NCI-H748 (cell line): ENCODE results near the gene CRHR1.

ENCODE experiments used
- DNase-seq: peaks from one replicate; lab custom pipeline; 2025; ENCODE audit not compliant: unreplicated experiment; lab: John Stamatoyannopoulos, UW

The CRHR1 gene

DNA sequence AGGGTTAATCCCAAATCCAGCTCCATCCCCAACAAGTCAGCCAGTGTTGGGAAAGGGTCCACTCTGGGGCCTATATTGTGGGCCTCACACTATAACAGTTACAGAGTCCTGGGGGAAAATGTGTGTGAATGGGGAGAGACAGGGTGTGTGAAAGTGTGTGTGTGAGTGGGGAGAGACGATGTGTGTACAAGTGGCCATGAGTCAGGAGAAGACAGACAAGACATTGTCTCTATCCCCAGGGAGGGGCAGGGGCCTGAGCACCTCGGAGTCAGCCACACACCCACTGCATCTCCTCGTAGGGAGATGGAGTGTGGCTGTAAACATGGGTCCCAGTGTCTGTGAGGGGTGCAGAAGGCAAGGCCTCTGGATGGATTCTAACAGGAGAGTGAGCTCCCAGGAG lies 2.9 kb downstream of the CRHR1 start:
- no peak for DNase-seq

DNA sequence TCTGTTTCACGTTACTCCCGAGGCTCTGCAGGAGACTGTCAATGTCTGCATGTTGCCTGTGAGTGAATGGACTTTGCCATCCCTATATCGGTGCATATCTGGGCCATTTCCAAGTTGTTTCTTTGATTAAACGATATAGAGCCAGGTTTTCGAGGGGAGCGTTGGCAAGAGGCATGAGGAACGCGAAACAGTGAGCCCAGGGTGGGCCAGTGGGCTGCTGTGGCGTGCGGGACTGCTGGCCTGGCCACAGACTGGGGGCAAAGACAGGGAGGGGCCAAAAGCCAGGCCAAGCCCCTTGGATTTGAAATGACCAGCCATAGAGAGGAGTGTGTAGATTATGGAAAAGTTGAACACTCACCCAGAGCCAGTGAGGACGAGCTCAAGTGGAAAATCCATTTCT lies 3.5 kb downstream of the CRHR1 start:
- DNase-seq, result no peak

DNA sequence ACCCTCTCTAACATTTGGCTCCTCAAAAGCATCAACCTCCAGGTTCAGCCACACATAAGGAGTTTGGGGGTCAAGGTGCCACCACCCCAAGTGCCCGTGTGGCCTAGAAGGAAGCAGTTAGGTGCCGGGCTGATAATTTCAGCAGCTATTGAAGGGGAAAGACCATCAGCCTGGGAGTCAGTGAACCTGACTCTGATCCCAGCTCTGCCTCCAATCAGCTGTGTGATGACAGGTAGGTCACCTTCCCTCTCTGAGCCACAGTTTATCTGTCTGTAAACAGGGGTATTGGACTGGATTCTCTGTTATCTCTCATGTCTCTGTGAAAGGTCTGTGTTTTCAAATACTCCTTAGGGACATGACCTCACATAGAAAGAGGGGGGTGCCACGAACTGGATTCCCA lies 3.9 kb downstream of the CRHR1 start:
- DNase-seq, result no peak

DNA sequence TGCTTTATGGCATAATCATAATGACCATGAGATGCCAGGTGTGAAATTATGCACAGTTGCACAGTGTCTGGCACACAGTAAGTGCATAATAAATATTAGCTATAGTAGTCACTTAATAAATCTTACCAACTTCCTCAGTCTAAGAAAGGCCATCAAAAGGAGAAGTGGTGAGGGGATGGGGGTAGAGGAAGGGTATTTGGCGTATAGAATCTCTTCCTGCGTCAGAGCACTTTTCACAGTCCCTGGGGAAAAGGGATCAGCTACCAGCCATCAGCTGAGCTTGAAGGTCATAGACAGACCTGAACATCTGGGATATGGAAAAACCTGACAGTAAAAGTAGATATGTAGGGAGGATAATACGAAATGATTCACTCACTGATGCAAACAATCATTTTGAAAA lies 5.8 kb downstream of the CRHR1 start:
- DNase-seq, result no peak

DNA sequence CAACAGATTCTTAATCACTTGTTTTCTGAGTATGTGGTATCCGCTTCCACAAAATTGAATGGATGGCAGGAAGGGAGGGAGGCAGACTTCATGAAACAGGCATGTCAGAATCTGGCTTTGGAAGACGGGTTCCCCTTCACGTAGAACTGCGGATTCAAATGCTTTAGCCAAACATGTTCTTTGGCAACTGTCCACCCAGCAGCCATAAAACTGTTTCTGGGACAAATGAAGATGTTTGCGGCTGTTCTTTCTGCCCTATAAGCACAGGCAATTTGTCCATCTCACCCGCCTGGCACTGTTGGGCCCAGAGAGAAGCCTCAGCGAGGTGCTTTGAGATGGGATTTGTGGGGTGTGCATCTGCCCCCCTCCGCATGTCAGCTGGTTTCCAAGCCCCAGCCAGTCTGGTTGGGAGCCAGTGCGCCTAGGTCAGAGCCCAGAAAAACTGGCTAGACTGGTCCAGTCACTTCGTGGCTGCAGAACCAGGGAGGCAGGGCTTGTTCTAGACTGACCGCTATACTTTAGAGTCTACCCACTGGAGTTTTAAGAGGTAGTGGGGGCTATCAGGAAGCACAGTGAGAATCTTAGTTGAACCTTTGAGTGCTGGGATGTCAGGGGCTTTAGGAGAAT lies 6.3 kb downstream of the CRHR1 start:
- peak; percentile 23 for DNase-seq

DNA sequence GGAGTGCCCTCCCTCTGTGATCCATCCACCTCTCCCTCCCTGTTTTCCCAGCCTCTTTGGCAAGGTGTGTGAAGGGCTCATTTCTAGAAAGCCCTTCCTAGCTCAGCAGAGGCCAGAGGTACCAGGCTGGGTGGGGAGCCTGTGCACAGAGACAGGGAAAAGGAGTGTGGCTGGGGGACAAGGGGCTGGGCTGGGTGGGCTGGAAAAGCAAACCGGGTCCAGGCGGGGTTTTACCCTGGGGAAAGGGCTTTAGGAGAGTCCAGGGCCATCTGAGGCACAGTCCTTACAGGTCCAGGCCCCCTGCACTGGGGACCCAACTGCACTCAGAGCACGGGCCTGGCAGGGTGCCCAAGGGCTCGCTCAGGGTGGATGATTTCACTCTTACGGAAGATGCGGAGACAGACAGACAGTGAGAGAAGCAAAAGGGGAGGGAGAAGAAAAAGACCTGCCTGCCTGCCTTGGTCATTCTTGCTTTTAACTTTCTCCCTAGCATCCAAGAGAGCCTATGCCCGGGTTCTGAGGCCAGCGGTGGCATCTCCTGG lies 7.0 kb downstream of the CRHR1 start:
- DNase-seq, result no peak

DNA sequence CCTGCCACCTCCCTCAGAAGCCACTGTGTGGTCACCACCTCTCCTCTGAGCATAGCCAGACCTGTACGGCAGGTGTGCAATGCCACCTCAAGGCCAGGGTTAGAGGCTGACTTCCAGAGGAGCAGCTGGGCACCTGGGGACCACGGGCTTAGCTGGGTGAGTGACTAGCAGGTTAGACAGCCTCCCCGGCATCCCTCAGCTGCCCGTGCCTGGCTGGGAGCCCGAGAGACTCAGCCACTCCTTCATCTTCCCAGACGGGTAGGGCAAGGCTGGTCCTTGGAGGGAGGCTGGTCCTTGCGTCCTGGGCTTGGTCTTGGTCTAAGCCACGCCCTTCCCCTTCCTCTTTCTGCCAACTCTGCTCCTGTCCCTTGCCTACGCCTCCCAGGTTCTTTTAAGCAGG lies 7.8 kb downstream of the CRHR1 start:
- DNase-seq, result peak; percentile 46

DNA sequence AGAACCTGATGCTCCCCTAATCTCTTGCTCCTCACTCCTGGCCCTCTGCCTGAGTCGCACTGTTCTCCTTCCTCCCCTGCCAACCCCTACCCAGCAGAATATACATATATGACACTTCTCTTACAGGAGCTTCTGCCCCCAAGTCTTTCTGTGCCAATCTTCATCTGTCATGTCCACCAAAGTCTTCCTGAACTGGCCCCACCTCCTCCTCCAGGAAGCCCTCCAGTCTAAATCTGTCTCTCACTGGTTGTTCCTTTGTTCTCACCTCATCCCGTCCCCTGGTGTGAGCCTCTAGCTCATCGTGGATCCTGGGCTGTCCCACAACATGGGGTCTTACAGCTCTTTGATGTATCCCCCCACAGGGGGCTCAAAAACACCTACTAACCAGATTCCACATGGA lies 8.3 kb downstream of the CRHR1 start:
- DNase-seq, result no peak

DNA sequence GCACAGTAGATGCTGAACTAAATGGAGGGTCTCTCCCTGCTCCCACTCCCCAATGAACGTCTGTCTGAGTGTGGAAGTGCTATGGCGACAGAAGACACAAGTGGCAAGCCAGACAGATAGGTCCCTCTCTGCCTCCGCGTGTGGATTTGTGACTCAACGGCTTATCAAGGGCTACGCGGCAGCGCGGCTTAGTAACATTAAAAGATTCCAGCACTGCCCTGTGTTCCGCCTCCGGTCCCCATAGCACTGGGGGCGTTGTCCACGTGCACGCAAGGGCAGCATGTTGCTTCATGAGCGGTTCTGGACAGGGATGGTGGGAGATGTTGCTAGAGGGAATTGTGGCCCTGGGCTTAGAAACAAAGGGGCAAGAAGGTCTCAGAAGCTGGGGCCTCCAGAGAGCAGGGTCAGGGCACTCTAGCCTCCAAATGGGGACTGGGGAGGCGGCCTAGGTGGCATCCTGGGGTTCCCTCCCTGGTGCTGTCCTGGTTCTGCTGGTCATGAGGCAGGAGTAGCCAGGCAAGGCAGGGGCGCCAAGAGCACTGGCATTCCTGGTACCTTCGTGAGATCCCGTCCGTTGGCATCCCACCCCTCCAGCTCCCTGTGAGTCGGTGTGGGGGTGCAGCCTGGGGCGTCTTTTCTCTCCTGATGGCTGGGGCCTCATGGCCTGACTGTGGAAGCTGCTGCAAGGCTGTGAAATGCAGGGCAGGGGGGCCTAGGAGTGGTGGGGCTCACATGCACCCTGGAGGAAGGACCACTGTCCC lies 9.1 kb downstream of the CRHR1 start:
- no peak for DNase-seq

DNA sequence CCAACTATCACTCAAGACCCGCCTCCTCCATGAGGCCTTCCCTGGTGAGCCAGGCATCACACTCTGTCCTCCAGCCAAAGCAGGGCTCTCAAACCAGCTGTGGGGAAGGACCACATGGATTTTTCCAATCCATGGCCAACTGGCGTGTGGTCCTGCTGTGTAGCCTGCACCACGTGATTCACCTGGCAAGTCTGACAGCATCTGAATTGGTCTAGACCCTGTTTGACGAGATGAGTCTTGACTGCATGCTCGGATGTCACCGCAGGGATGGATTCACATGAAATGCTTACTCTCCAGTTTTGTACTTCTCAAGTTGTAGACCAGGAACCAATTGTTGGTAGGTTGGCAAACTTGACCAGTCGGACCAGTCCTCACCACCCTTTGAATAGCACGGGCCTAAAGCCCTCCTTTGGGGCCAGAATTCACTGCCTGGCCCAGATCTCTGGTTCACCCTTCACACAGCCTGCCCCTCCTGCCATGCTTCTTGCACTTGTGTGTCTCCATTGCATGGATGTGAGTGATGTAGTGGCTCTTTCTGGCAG lies 9.9 kb downstream of the CRHR1 start:
- no peak for DNase-seq

DNA sequence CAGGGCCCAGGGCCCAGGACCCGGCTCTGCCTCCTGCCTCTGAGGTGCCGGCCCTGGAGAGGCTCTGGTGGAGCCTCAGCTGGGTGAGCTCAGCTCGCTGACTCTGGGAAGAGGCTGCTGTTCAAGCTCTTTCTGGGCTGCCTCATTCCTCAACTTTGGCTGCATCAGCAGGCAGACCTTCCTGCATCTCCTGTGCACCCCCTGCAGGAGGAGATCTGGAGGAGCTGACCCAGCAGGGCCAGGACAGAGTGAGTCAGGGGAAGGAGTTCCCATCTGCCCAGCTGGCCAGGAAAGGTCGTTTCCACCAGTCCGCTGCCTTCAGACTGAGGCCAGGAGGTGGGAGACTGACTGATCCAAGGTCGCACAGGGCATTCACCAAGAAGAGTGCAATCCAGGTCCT lies 10.7 kb downstream of the CRHR1 start:
- no peak for DNase-seq

DNA sequence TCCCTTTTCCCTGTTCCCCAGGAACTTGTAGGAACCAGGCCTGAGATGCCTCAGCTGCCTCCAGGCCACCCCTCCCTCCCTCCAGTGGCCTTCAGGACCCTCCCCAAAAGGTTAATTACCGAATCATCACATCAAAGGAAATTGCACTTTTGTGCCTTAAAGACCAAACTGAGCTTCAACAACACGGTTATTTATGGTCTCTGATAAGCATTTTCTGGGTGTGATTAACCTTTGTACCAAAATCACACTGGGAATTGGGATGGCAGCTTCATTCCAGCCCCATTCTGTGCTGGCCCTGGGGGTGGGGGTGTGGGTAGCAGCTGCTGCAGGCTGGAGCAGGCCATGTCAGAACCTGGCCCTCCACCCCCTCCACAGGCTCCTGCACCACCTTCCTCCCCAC lies 16.7 kb downstream of the CRHR1 start:
- no peak for DNase-seq

DNA sequence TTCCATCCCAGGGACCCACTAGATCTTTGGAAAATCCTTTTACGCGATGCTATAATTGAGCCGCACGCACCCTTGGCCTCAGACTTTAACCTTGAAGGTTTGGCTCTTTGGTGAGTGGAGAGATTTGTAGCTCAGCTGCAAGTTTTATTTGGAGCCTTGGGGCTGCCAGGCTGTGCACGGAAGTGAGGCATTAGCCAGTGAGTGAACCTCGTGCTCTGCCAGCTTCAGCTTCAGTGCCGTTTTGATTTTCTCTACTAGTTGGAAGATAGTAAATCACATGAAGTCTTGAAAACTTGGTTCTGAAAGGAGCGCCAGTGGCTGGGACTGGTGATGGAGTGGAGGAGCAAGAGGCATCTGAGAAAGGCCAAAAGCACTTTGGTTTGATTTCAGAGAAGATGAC lies 17.3 kb downstream of the CRHR1 start:
- DNase-seq, result no peak

DNA sequence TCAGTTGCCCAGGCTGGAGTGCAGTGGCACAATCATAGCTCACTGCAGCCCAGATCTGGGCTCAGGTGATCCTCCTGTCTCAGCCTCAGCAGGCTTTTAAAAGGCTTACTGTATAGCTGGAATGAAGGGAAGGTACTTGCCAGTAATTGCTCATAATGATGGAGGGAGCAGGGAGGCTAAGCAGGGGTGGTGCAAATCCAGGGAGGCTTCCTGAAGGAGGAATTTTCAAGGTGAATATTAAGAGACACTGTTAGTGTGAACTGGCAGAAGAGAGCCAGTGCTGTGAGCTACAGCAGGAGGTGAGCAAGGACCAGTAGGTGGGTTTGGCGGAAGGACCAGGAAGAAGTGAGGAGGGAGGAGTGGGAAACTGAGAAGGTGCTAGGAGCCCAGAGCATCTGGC lies 24.7 kb downstream of the CRHR1 start:
- DNase-seq, result no peak

DNA sequence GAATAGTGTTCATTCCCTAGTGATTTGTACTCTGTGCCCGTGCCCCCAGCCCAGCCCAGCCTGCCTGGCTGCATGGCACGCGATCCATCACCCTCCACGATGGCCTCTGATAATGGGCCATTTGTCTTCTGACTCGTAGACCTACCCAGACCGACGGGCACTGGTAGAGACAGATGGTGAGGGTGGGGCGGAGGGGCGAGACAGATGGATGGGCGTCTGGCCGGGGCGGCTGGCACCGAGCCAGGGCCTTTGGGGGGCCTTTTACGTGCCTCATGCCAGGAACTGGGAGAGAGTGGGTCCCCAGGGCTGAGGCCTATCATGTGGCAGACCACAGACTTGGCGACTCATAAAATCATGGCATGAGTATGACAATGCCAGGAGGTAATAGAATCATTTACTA lies 25.4 kb downstream of the CRHR1 start:
- DNase-seq, result peak; percentile 18

DNA sequence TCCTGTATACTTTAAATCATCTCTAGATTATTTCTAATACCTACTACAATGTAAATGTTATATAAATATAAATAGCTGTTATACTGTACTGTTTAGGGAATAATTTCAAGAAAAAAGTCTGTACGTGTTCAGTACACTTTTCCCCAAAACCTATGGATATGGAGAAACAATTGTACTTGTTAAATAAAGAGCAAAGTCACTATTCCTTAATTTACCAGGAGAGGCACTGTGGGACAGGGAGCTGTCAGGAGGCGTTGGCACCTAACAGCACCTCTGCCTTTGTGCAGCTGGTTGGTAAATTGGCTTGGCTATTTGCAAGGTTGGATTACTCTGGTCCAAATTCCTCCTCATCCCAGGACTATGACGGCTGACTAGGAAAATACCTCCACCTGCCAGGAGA lies 28.0 kb downstream of the CRHR1 start:
- DNase-seq, result peak; percentile 31

DNA sequence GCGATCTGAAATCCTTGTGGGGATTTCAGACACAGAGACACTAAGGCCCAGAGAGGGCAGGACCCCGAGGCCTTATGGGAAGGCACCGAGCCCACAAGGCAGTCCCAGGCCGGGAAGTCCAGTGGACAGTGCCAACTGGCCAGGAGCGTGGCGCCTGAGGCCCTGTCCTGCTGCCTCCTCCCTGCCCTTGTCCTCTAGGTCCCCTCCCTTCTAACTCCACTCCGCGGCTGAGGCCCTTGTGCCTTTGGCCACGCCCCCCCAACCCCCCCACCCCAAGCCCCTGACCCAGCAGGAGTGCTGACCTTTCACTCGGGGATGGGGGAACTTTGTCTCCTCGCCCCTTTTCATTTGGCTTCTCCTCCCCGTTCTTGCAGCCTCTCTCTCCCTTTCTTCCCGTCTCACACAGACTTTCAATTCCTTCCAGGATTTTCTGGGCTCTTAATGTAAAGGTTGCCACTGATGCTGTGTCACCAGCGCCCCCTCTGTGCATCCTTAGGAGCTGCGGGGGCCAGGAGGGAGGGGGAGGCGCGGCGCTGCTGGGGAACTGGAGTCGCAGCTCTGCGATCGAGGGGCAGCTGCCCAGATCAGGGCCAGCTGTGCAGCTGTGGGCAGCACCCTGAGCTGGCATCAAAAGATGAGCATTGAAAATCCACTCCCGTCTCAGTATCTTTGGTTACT lies 29.1 kb downstream of the CRHR1 start:
- DNase-seq, result no peak

DNA sequence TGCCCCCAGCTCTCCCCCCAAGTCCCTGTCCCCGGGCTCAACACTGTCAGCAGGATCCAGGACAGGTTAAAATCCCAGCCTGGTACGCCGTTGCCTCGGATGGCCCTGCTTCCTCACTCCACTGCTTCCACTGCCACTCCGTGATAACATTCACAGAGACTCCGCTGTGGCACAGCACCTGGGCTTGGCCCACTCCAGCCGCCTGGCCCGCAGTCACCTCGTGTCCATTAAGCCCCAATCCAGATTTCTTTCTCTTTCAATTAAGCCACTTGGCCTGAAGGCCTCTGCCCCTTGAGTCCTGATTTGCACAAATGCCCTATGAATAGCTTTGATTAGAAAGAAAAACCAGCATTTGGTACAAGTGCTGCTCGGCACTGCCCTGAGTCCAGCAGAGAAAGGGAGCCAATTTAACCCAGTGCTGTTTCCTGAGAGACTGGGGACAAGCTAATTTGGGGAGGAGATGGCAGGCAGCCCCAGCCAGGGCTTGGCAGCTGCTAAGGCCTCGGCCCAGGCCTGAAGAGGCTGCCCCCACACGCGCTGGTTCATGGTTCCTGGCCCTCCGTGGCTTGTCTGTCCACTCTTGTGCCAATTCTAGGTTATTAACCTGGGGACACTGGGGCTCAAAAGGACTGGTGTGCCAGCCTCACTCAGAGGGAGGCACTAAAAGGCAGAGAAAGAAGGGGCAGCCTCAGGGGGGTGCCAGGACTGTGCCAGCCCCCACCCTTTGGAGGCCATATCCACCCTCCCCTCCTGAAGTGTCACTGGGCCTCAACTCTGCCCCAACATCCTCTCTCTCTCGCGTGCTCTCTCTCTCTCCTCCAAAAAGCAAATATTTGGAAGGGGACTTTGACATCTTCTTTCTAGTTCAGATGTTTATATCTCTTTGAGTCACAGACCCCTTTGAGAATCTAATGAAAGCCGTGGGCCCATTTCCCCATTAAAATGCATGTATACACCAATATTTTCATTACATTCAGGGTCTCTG lies 30.8 kb downstream of the CRHR1 start:
- DNase-seq, result no peak

DNA sequence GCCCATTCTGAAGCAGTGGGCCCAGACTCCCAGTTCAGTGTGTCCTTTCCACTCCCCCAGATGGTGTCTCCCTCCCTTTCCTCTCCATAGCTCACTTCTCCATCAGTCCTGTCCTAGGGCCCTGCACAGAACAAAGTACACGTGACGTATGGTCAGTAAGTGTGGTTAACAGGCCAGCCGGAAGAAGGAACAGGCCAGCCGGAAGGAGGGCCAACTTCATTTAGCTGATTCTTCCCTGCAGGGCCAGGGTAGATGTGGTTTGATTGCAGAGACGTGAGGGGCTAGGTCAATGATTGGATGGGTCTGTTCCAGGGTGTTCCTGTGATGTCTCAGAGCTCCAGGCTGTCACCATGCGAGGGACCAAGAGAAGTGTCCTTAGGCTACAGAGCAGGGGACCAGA lies 31.6 kb downstream of the CRHR1 start:
- DNase-seq, result no peak

DNA sequence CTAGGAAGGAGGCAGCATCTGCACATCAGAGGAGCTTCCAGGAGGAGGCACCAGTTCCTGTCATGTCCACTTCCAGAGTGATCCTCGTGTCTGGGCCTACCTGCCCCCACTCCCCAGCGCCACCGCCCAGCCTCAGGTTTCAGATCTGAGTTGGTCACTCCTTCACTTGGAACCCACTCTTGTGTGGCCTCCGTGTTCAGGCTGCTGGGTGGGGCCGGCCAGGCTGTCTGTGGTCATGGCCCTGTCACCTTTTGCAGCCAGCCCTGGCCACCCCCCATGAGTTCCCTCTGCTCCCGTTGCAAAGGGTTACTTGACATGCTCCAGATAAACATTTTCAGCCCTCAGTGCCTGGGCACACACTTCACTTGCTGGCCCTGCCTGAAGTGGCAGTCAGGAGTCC lies 33.9 kb downstream of the CRHR1 start:
- no peak for DNase-seq

DNA sequence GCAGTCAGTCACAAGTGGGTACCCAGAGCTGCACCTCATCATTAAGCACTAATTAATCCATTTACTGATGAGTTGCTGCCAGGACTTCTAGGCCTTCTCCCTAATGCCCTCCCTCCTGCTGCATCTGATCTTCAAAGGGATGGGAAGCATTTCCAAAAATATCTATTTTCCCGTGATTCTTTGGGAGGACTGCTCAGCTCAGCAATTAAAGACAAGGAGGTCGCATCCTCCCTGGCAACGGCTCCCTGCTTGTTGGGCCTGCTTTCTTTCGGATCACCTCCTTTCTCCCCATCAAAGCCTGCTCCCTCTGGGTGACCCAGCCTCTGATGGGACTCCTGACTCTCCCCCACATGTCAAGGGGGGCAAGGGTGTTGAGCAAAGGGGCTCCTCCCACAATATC lies 34.6 kb downstream of the CRHR1 start:
- DNase-seq, result no peak
